ENCODE data around the gene SDF4. TPM values are rescaled to one million over a fixed set of nuclear protein-coding genes. Genes with fewer than 3 reads are reported as not detected.
A peak's percentile ranks its signal among the peaks of the same experiment; 100 is the strongest.

The SDF4 gene
- total RNA-seq, 6 donors from 2014 or later, result 79.0 to 172 (median 148) TPM

DNA sequence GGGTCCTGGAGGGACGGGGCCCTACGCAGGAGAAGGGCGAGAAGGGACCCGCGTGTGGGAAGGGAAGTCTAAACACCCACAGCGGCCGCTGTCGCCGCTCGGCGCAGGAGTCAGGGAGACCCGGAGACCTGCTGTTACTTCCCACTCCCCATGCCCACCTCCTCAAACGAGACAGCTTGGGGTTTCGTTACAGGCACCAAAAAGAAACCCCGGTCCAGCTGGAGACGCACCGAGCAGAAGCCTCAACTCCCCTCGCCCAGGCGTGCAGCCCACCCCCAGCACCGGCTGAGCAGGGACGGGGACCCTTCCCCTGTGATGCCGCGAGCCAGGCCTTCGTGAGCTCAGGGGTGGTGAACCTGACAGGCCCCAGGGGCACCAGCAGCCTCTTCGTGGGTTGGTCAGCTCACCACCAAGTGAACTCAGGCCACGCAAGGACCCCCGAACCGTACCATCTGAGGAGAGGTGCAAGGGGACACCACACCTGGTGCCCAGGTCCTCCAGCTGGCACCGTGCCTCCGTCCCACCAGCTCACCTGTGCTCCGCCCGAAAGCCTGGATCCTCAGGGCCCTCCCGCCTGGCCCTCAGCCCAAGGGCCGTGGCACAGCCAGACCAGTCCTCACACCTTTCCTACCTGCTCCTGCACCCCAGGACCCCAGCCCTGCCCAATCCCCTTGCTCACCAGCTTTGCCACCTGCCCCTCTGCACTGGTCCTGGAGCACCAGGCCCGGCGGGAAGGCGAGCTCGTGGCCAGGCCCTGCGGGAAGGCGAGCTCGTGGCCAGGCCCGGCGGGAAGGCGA is 5.0 kb downstream of the SDF4 start:
- no peak overlapping the region for H3K4me3 ChIP-seq
- ATAC-seq (ENCODE audit: low FRiP score in 2 of 2) (no peak), DNase-seq (peak in 1 of 2 donors; percentile 71)
- H3K27me3 ChIP-seq, result no peaks in the 10 kb centered on the region
- peaks cover 29 to 70% (median 61%) of the 10 kb centered on the region in 4 donors for H3K36me3 ChIP-seq
- H3K9me3 ChIP-seq, result no peaks in the 10 kb centered on the region
- H3K4me1 ChIP-seq, result peaks cover 18 to 27% (median 18%) of the 10 kb centered on the region in 4 donors
- H3K27ac ChIP-seq, result no peak overlapping the region
- 94 to 98% methylated on average over 18 to 40 of the region's 44 CpGs for WGBS, 2 donors
- no peak for TF ChIP-seq POLR2AphosphoS5 (IDR thresholded peaks at IDR 0.05)
- no peak for TF ChIP-seq EP300 (IDR thresholded peaks at IDR 0.05)
- no peak for TF ChIP-seq POLR2A (IDR thresholded peaks at IDR 0.05)
- TF ChIP-seq, protein P1, sequence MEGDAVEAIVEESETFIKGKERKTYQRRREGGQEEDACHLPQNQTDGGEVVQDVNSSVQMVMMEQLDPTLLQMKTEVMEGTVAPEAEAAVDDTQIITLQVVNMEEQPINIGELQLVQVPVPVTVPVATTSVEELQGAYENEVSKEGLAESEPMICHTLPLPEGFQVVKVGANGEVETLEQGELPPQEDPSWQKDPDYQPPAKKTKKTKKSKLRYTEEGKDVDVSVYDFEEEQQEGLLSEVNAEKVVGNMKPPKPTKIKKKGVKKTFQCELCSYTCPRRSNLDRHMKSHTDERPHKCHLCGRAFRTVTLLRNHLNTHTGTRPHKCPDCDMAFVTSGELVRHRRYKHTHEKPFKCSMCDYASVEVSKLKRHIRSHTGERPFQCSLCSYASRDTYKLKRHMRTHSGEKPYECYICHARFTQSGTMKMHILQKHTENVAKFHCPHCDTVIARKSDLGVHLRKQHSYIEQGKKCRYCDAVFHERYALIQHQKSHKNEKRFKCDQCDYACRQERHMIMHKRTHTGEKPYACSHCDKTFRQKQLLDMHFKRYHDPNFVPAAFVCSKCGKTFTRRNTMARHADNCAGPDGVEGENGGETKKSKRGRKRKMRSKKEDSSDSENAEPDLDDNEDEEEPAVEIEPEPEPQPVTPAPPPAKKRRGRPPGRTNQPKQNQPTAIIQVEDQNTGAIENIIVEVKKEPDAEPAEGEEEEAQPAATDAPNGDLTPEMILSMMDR (IDR thresholded peaks at IDR 0.05), result no peak

DNA sequence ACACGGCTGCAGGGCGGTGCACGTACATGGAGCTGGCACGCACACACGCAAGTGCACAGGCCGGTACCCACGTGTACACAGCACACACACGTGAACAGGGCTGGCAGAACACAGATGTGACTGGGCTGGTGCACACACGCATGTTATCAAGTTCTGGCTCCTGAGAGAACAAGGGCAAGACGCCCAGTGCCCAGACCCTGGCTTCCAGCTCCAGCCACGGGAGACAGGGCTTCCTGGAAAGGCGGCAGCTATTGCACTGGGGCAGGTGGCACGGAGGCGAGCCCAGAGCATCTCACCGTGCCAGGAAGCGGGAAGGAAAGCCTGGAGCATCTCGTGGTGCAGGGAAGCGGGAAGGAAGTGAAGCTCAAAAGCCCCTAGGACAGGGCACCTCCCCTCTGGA is 5.9 kb downstream of the SDF4 start:
- H3K27ac ChIP-seq, result no peak overlapping the region
- no peak for ATAC-seq (ENCODE audit: low FRiP score in 2 of 2)
- H3K27me3 ChIP-seq, result no peaks in the 10 kb centered on the region
- no peaks in the 10 kb centered on the region for H3K9me3 ChIP-seq
- H3K36me3 ChIP-seq, result peaks cover 30 to 79% (median 69%) of the 10 kb centered on the region in 4 donors
- no peak overlapping the region for H3K4me3 ChIP-seq
- H3K4me1 ChIP-seq, result peaks cover 15 to 25% (median 16%) of the 10 kb centered on the region in 4 donors
- DNase-seq, result no peak
- 92 to 94% methylated on average over 17 to 18 of the region's 18 CpGs for WGBS, 2 donors
- no peak for TF ChIP-seq POLR2AphosphoS5 (IDR thresholded peaks at IDR 0.05)
- TF ChIP-seq, protein P1 (IDR thresholded peaks at IDR 0.05), result no peak
- no peak for TF ChIP-seq EP300 (IDR thresholded peaks at IDR 0.05)
- TF ChIP-seq POLR2A (IDR thresholded peaks at IDR 0.05), result no peak

DNA sequence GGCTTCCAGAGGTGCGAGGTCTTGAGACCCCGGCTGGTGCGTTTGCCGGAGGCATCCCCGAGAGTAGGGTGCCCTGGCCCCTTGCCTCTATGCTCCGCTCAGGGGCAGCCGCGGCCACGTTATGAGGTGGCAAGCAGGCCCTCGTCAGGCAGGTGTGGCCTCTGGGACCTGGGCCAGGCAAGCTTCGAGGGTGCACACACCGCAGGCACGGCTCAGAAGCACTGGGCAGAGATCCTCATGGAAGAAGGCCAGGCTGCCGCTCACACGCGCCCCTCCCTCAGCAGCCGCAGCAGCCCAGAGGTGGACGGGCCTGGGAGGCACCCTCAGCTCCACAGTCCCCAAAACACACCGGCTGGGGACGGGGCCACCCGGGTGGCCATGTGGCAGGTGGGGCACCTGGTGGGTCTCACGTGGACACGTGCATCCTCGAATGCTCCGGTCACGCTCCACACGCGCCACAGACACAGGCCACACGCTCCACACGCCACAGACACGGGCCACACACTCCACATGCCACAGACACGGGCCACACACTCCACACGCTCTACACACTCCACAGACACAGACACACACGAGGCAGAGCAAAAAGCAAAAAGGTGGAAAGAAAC is 6.5 kb downstream of the SDF4 start:
- Histone ChIP-seq H3K36me3 (peaks cover 35 to 85% (median 74%) of the 10 kb centered on the region in 4 donors), H3K9me3 (no peaks in the 10 kb centered on the region), H3K27me3 (no peaks in the 10 kb centered on the region), H3K4me1 (peaks cover 10 to 19% (median 11%) of the 10 kb centered on the region in 4 donors), H3K27ac (no peak overlapping the region), H3K4me3 (no peak overlapping the region)
- ATAC-seq (ENCODE audit: low FRiP score in 2 of 2) (peak in 1 of 2 donors; percentile 1), DNase-seq (peak in 1 of 2 donors; percentile 71)
- 93 to 94% methylated on average over 21 to 29 of the region's 34 CpGs for WGBS, 2 donors
- TF ChIP-seq EP300 (IDR thresholded peaks at IDR 0.05) (no peak), POLR2A (IDR thresholded peaks at IDR 0.05) (no peak)

DNA sequence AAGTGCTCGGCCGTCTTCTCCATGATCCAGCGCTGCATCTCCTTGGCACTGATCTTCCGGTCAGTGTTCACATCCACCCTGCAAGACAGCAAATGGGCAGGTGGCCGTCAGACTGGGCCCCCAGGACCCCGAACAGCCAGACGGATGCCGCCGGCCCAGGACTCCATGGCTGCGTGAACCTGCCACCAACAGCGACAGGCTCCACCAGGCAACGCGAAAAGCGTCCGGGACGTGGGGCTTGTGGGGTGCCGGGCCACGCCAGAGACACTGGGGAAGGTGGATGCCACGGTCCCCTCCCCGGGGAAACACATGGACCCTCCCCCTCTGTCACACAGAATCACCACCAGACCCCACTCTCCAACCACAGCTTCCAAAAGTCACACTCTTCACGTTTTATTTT is 7.9 kb downstream of the SDF4 start:
- Histone ChIP-seq H3K4me1 (peaks cover 0 to 5% (median 0%) of the 10 kb centered on the region in 4 donors), H3K4me3 (no peak overlapping the region), H3K27ac (no peak overlapping the region), H3K36me3 (peaks cover 38 to 98% (median 84%) of the 10 kb centered on the region in 4 donors), H3K9me3 (no peaks in the 10 kb centered on the region), H3K27me3 (no peaks in the 10 kb centered on the region)
- no peak for DNase-seq
- WGBS, 2 donors, result 94 to 95% methylated on average over 10 to 21 of the region's 21 CpGs
- no peak for ATAC-seq (ENCODE audit: low FRiP score in 2 of 2)
- TF ChIP-seq POLR2A (IDR thresholded peaks at IDR 0.05) (no peak), POLR2AphosphoS5 (IDR thresholded peaks at IDR 0.05) (no peak), EP300 (IDR thresholded peaks at IDR 0.05) (no peak)
- TF ChIP-seq, protein P1 (IDR thresholded peaks at IDR 0.05), result no peak

DNA sequence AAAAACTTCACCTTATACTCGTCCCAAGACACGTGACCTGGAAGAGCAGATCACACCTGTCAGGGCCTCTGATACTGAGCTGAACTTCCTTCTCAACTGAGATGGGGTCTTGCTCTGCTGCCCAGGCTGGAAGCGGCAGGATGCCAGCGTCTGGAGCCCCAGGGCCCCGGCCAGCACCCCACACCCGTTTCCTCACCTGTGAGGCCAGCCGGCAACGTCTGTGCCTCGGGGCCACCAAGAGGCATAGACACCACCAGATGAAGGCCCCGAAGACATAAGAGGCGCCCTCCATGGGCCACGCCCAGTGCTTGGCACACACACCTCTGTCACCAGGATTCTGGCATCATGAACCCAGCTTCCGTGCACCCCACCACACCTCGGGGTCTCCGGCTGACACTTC is 8.5 kb downstream of the SDF4 start:
- no peak overlapping the region for H3K27ac ChIP-seq
- peaks cover 0 to 5% (median 0%) of the 10 kb centered on the region in 4 donors for H3K4me1 ChIP-seq
- H3K36me3 ChIP-seq, result peaks cover 35 to 98% (median 85%) of the 10 kb centered on the region in 4 donors
- TF ChIP-seq EP300 (IDR thresholded peaks at IDR 0.05) (no peak), POLR2A (IDR thresholded peaks at IDR 0.05) (no peak), POLR2AphosphoS5 (IDR thresholded peaks at IDR 0.05) (no peak)
- TF ChIP-seq, protein P1 (IDR thresholded peaks at IDR 0.05), result no peak
- no peaks in the 10 kb centered on the region for H3K27me3 ChIP-seq
- H3K4me3 ChIP-seq, result no peak overlapping the region
- no peaks in the 10 kb centered on the region for H3K9me3 ChIP-seq
- DNase-seq, result no peak
- no peak for ATAC-seq (ENCODE audit: low FRiP score in 2 of 2)
- 92 to 97% methylated on average over 4 to 15 of the region's 15 CpGs for WGBS, 2 donors

Data from upper lobe of left lung (tissue), 6 donors.